Esophagus muscularis mucosa (tissue), 4 donors: ENCODE data around the gene KRT77. TPM values are rescaled to one million over a fixed set of nuclear protein-coding genes. Genes with fewer than 3 reads are reported as not detected.

Experiments
- DNase-seq: peaks from one replicate; pipeline ENCODE4 v3.0.0-alpha.2; 2017; ENCODE audit errors: extremely low spot score
- H3K27ac ChIP-seq, 4 donors: fragments of 200-600 bp; sonication (generic); replicated peaks in 1 of 4; 1 replicate in 3 of 4; 2 replicates in 1 of 4; pipeline ENCODE4 v1.5.1; 2016 to 2019; ENCODE audit warnings: mild to moderate bottlenecking in 1 of 4
- H3K27me3 ChIP-seq, 4 donors: fragments of 200-600 bp; sonication (generic); one replicate each; pipeline versions ENCODE4 v1.5.1 to v1.6.0; 2016 to 2019
- H3K36me3 ChIP-seq, 4 donors: fragments of 200-600 bp; sonication (generic); one replicate each; pipeline ENCODE4 v1.5.1; 2016 to 2019
- H3K4me1 ChIP-seq, 4 donors: fragments of 200-600 bp; sonication (generic); one replicate each; pipeline ENCODE4 v1.5.1; 2016 to 2019
- H3K4me3 ChIP-seq, 4 donors: fragments of 200-600 bp; sonication (generic); 1 replicate in 2 of 4; 2 replicates in 2 of 4; pipeline ENCODE4 v1.5.1; 2016 to 2019; ENCODE audit warnings: mild to moderate bottlenecking in 4 of 4, moderate library complexity in 1 of 4
- H3K9me3 ChIP-seq, 4 donors: fragments of 200-600 bp; sonication (generic); 1 replicate in 3 of 4; 2 replicates in 1 of 4; pipeline ENCODE4 v1.5.1; 2016 to 2019
- EP300 ChIP-seq: sonication (generic); formaldehyde crosslinking; IDR thresholded peaks from one replicate; pipeline ENCODE4 v1.6.1; 2017; ENCODE audit warnings: antibody characterized with exemption
- POLR2A ChIP-seq: fragments of 450-650 bp; IDR thresholded peaks from one replicate; pipeline ENCODE4 v1.6.1; 2017; ENCODE audit warnings: antibody characterized with exemption, moderate library complexity, mild to moderate bottlenecking, low read depth
- POLR2AphosphoS5 ChIP-seq, 2 donors: sonication (generic); formaldehyde crosslinking; IDR thresholded peaks; one replicate each; pipeline ENCODE4 v1.6.1; 2017; ENCODE audit warnings: antibody characterized with exemption in 2 of 2
- WGBS: methylation state at CpG from one replicate; pipeline ENCODE4 v1.1.5; 2018; 5-methylcytosine and 5-hydroxymethylcytosine counted together
- intact Hi-C: fragments of 100-400 bp; cut with DNase I; formaldehyde crosslinking; loops from one replicate; pipeline ENCODE4 v1.15.1; 2023
- total RNA-seq, 4 donors: library from RNA; depleted of rRNA; stranded (reverse); fragments of >200 nt; gene quantifications; one replicate each; pipeline versions ENCODE4 v1.1.0 to v1.2.1, GENCODE V29; 2016
- TF ChIP-seq, protein P1 (sequence below), 3 experiments: fragments of 200-600 bp in 2 of 3; fragments of 450-650 bp in 1 of 3; sonication (generic) in 2 of 3; IDR thresholded peaks; one replicate each; pipeline ENCODE4 v1.5.1; 2017 to 2019; ENCODE audit warnings: antibody characterized with exemption in 3 of 3, mild to moderate bottlenecking in 2 of 3, moderate library complexity in 1 of 3

Gene KRT77
- total RNA-seq, 4 donors from 2014 or later: not detected

- Histone ChIP-seq H3K27me3 (peaks cover 0 to 34% (median 0%) of the 10 kb centered on the region in 4 donors), H3K9me3 (no peaks in the 10 kb centered on the region), H3K4me1 (no peaks in the 10 kb centered on the region), H3K4me3 (no peak overlapping the region), H3K36me3 (no peaks in the 10 kb centered on the region), H3K27ac (no peak overlapping the region)
- WGBS: 86% methylated on average over 4 of the region's 4 CpGs
- DNase-seq: no peak
- intact Hi-C loops: no loop called here
- TF ChIP-seq POLR2A (no peak), POLR2AphosphoS5 (IDR thresholded peaks at IDR 0.05) (no peak), EP300 (no peak)
- TF ChIP-seq, protein P1, sequence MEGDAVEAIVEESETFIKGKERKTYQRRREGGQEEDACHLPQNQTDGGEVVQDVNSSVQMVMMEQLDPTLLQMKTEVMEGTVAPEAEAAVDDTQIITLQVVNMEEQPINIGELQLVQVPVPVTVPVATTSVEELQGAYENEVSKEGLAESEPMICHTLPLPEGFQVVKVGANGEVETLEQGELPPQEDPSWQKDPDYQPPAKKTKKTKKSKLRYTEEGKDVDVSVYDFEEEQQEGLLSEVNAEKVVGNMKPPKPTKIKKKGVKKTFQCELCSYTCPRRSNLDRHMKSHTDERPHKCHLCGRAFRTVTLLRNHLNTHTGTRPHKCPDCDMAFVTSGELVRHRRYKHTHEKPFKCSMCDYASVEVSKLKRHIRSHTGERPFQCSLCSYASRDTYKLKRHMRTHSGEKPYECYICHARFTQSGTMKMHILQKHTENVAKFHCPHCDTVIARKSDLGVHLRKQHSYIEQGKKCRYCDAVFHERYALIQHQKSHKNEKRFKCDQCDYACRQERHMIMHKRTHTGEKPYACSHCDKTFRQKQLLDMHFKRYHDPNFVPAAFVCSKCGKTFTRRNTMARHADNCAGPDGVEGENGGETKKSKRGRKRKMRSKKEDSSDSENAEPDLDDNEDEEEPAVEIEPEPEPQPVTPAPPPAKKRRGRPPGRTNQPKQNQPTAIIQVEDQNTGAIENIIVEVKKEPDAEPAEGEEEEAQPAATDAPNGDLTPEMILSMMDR (IDR thresholded peaks at IDR 0.05): no peak
These were observed 46.7 kb downstream of the KRT77 start for GRCh38 chr12:52656616-52657015.

DNA sequence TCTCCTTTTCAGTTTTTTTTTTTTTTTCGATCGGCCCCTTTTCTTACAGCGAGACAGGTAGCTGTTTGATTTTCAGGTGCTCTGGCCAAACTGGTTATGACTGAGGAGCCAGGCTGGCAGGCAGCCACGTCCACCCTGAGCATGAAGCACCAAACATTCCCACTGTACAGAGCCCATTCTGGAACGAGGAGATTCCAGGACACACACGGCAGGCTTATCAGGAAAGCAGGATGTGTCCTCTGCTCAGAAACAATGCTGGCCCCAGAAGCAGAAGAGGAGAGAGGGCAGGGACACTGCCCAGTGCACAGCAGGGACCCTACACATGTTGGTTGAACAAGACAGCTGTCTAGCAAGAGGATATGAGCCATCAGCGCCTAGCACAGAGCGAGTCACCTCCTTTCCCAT is 47.6 kb downstream of the KRT77 start:
- Histone ChIP-seq H3K9me3 (no peaks in the 10 kb centered on the region), H3K4me1 (no peaks in the 10 kb centered on the region), H3K36me3 (no peaks in the 10 kb centered on the region), H3K4me3 (no peak overlapping the region), H3K27me3 (peaks cover 0 to 34% (median 0%) of the 10 kb centered on the region in 4 donors), H3K27ac (no peak overlapping the region)
- TF ChIP-seq, protein P1 (IDR thresholded peaks at IDR 0.05): no peak
- no peak for TF ChIP-seq POLR2A
- TF ChIP-seq POLR2AphosphoS5 (IDR thresholded peaks at IDR 0.05): no peak
- TF ChIP-seq EP300: no peak
- no peak for DNase-seq
- intact Hi-C loops: no loop called here
- 62% methylated on average over 8 of the region's 8 CpGs for WGBS

DNA sequence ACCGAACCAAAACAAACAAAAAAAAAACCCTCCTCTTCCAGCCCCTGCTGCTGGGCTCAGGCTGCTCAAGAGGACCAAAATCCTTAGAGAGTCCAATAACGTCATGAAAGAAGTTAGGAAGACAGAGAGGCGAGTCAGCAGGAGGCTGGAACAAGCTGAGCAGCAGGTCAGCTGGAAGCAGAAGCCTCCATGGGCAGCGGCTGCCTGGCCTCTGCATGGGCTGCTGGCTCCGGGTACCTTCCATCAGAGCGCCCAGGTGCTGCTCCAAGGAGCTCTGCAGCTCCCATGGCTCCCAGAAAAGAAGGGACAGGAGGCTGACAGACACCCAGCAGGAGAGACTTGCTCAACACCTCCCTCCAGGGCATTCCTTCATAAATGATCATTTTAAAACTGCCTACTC is 48.1 kb downstream of the KRT77 start:
- Histone ChIP-seq H3K4me1 (no peaks in the 10 kb centered on the region), H3K36me3 (no peaks in the 10 kb centered on the region), H3K9me3 (no peaks in the 10 kb centered on the region), H3K27ac (no peak overlapping the region), H3K4me3 (no peak overlapping the region), H3K27me3 (peaks cover 0 to 34% (median 0%) of the 10 kb centered on the region in 4 donors)
- DNase-seq: no peak
- TF ChIP-seq POLR2A (no peak), EP300 (no peak), POLR2AphosphoS5 (IDR thresholded peaks at IDR 0.05) (no peak)
- TF ChIP-seq, protein P1 (IDR thresholded peaks at IDR 0.05): no peak
- intact Hi-C loops: no loop called here
- 52% methylated on average over 6 of the region's 6 CpGs for WGBS

DNA sequence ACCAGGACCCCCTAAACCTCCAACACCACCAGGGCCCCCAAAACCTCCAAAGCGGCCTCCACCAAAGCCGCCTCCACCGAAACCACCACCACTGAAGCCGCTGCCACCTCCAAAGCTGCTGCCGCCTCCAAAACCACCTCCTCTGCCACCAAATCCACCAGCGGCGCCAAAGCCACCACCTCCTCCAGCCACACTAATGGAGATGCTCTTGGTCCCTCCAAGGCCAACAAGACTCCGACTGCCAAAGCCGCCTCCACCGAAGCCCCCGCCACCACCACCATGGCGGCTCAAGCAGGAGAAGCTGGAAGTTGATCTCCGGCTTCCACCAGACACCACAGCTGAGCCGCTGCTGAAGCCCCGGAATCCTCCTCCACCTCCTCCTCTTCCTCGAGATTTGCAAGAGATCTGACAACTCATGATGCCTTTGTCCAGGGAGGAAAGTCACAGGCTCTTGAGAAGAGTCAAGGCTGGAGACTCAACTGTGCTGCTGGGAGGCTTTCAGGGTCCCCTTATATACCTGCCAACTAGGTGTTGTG is 51.5 kb downstream of the KRT77 start, which contains the start of gene KRT2:
Gene KRT2, minus strand, starts transcription at position 486 of the 536 bp plus-strand sequence. Its CDS starts 69 bp downstream, at position 417.
- H3K4me3 ChIP-seq: no peak within 1 kb of the TSS

More for the DNA sequence above, 51.5 kb downstream of the KRT77 start, which contains the start of gene KRT2:
- 94% methylated on average over 16 of the region's 16 CpGs for WGBS
- H3K4me1 ChIP-seq: no peaks in the 10 kb centered on the region
- no peak for DNase-seq
- H3K36me3 ChIP-seq: no peaks in the 10 kb centered on the region
- no peak for TF ChIP-seq POLR2AphosphoS5 (IDR thresholded peaks at IDR 0.05)
- no peak for TF ChIP-seq POLR2A
- TF ChIP-seq, protein P1 (IDR thresholded peaks at IDR 0.05): no peak
- no peak for TF ChIP-seq EP300
- peaks cover 0 to 28% (median 0%) of the 10 kb centered on the region in 4 donors for H3K27me3 ChIP-seq
- no peaks in the 10 kb centered on the region for H3K9me3 ChIP-seq
- no peak within 1 kb of the TSS for H3K27ac ChIP-seq
- intact Hi-C loops: no loop called here
